Eye (tissue), 1 donor: ENCODE results near the gene SPINT2.
"Not testable (repeated sequence)": the region's sequence is repeated elsewhere in the genome, so short reads cannot be mapped to it uniquely, and the experiment has no call there.

Source experiments
- DNase-seq: peaks from one replicate; pipeline ENCODE4 v3.0.0-alpha.2; 2015

SPINT2 gene, protein sequence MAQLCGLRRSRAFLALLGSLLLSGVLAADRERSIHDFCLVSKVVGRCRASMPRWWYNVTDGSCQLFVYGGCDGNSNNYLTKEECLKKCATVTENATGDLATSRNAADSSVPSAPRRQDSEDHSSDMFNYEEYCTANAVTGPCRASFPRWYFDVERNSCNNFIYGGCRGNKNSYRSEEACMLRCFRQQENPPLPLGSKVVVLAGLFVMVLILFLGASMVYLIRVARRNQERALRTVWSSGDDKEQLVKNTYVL

GRCh38 chr19:38264486-38265212 lies at the start of gene SPINT2:
Gene SPINT2, plus strand, starts transcription at chr19:38264573. Its CDS starts 320 bp downstream, at chr19:38264893.
- DNase-seq: peak; percentile 88

- DNase-seq: no peak
Observed at GRCh38 chr19:38216785-38217641, 47.4 kb upstream of the SPINT2 start.

- DNase-seq: no peak
Observed at GRCh38 chr19:38218204-38218603, 46.2 kb upstream of the SPINT2 start.

DNA sequence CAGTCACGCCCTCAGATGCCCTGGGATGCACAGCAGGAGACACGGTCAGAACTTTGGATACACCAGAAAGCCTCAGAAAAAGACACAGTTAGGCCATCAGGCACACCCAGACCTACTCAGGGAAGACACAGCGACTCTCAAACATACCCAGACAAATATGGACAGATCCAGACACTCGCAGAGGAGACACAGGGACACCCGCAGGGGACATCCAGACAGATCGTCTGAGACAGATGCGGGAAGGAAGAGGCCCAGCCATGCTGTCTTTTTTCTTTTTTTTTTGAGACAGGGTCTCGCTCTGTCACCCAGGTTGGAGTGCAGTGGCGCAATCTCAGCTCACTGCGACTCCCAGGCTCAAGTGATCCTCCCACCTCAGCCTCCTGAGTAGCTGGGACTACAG lies 45.2 kb upstream of the SPINT2 start:
- no peak for DNase-seq

DNA sequence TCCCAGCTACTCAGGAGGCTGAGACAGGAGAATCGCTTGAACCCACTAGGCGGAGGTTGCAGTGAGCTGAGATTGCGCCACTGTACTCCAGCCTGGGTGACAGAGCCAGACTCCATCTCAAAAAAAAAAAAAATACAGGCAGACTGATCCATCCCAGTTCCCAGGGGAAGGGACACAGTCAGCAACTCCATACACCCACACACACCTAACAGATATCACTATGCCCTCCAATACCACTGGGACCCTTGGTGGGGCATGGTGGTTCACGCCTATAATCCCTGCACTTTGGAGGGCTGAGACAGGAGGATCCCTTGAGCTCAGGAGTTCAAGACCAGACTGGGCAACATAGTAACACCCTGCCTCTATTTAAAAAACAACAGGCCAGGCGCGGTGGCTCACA lies 43.0 kb upstream of the SPINT2 start:
- no peak for DNase-seq

DNA sequence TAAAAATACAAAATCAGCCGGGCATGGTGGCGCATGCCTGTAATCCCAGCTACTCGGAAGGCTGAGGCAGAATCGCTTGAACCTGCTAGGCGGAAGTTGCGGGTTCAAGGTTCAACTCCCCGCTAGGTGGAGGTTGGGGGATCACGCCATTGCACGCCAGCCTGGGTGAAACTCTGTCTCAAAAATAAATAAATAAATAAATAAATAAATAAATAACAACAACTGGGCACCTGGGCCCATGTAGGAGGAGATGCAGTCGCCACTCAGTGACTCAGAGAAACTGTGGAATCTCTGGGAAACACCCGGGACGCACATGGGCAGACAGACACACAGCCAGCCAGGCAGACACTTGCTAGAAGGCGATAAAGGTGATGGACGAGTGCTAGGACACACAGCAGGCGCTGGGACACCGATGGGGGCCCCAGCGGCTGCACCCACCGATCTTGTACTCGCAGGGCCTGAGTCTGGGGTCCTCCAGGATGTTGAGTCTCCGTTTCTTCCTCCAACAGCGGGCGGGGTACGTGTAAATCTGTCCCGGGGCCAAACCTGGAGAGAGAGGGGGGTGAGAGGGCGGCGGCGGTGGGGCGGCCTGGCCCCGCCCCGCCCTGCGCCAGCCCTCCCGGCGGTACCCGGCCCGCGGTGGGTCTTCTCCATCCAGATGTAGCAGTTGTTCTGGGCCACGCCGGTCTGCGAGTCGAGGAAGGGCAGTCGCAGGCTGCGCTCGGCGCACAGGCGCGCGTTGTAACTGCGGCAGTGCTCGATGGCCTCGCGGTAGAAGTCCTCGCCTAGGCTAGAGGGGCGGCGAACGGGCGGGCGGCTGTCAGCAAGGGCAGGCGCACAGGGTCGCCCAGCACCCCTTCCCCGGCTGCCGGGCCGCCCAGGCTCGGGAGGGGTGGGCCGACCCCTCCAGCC lies 42.2 kb upstream of the SPINT2 start:
- DNase-seq: no peak

DNA sequence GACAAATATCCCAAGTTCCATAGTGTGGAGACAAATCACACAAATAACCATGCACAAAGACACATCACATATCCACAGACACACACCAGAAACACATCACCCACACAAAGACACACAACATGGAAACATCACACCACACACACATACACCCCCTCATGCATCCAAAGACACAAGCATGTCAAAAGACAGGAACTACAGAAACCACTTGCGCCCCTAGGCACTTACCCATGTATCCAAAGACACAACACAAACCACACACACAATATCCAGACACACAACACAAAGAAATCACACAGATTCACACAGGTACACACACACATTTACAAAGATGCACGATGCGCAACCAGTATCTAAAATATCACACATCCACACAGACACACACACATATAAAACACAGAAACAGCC lies 41.3 kb upstream of the SPINT2 start:
- no peak for DNase-seq

- DNase-seq: no peak
Observed at GRCh38 chr19:38223617-38224013, 40.8 kb upstream of the SPINT2 start.

- peak; percentile 87 for DNase-seq
Observed at GRCh38 chr19:38224014-38224862, 40.1 kb upstream of the SPINT2 start, which contains the start of gene DPF1. Gene DPF1, minus strand, starts transcription at chr19:38224222. Its CDS starts 80 bp downstream, at chr19:38224142.

DNA sequence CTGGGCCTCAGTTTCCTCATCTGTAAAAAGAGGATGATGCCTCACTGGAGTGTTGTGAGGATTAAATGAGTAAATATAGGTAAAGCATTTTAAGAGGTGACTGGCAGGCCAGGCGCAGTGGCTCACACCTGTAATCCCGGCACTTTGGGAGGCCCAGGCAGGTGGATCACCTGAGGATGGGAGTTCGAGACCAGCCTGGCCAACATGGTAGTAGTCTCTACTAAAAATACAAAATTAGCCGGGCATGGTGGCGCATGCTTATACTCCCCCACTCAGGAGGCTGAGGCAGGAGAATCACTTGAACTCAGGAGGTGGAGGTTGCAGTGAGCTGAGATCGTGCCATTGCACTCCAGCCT lies 39.5 kb upstream of the SPINT2 start:
- not testable (repeated sequence) for DNase-seq

DNA sequence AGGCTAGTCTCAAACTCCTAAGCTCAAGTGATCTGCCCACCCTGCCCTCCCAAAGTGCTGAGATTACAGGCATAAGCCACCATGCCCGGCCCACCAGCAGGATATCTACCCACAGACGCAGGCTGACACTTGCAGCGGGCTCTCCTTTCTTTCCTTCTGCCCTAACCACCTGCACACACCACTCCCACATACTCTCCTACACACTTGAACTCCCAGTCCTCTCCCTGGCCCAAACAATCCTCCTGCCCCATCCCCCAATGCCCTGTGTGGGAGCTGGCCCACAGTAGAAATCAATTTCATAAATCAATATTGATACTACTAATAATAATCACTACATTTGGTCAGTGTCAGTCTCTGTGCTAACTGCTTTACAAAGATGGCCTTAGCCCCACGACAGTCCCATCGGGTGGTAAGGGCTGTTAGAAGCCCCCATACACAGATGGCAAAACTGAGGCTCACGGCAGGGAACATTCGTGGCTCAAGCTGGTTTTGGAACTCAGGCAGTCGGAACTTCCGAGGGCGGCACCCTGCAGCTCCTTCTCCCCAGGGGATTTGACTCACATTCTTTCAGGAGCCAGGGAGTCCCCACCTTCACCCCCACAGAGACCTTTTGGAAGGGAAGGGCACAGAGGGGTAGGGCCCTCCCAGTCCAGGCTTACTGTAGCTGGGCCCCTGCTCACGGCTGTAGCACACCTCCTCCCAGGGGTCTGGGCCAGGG lies 36.9 kb upstream of the SPINT2 start:
- DNase-seq: no peak

DNA sequence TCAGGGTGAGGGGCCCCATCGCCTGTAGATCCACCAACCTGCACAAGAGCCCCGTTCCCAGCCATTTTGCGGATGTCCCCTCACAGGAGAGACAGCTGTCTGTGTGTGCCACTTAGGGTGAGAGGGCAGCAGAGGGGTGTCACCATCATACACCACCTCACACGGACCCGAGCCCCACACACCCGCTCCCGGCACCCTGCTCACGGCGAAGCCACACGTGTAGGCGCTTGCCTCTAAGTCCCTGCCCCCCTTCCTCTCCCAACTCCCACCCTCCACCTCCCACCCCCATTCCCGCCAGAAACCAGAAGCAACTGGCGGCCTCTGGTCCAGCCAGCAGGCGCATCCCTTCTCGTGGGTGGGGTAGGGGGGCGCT lies 36.4 kb upstream of the SPINT2 start:
- peak; percentile 71 for DNase-seq

DNA sequence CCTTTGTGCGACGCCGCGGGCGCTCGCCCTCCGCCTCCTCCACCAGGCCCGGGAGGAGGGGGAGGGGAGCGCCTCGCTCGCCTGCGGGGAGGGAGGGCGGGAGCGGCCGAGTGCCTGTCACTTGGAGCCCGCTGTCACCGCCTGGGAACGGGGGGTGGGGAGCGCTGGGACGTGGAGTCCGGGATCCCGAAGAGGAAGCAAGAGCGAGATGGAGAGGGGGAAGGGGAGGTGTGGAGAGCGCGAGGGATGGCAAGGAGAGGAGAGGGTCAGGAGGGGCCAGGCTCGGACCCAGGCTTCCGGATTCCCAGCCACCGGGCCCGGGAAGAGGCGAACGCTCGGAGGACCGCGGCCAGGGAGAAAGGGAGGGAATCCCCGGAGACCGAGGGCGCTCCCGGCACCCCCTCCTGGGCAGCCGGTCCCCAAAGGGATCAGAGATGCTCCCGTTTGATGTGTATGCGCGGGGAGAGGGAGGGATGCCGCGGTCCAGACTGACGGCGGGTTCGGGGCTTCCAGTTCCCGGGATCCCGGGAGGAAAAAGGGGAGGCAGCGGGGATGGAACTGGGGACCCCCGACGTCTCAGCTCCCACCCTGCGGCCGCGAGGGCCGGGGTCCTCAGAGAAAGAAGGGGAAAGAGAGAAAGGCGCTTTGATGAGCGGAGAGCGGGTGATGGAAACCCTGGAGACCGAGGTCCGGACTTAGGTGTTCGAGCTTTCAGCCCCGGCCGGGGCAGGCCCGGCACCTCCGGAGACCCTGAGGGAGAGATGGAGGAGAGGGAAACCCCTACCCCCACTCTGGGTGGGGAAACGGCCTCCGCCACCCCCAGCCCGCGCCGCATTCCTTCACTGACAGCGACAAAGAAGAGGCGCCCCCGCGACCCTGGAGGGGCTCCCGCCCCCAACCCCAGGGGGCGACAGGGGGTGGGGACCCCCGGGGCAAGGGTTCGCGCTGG lies 35.6 kb upstream of the SPINT2 start:
- DNase-seq: peak; percentile 86

- DNase-seq: peak; percentile 91
Observed at GRCh38 chr19:38229585-38230073, 34.7 kb upstream of the SPINT2 start.

GRCh38 chr19:38230506-38231133 lies 33.8 kb upstream of the SPINT2 start:
- DNase-seq: not testable (repeated sequence)

GRCh38 chr19:38231918-38232317 lies 32.5 kb upstream of the SPINT2 start:
- no peak for DNase-seq

DNA sequence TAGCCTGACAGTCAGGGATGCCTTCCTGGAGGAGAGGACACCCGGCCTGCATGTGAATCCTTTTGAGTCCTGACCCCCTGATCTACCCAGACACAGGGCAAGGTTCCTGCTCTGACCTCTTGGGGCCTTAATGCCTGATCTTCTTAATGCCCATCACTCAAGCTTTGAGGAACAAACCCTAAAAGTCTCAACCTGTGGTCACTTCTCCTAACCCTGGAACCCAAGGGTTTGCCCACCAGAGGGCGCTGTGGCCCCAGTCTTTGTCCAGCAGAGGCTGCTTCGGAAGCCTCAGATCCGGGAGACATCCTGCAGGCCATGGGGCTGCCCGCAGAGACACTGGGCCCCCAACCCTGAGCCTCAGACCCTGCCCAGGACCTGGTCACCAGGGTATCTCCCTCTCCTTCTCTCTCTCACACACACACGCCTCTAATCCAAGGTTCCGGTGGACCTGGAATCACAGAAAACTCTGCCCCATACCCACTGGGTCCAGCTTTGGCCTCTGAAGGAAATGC lies 30.6 kb upstream of the SPINT2 start:
- DNase-seq: peak; percentile 89

- no peak for DNase-seq
Observed at GRCh38 chr19:38234615-38235014, 29.8 kb upstream of the SPINT2 start.

- DNase-seq: no peak
Observed at GRCh38 chr19:38239816-38240215, 24.6 kb upstream of the SPINT2 start.
